ENCODE data around the gene PDHB. TPM values are rescaled to one million over a fixed set of nuclear protein-coding genes. Genes with fewer than 3 reads are reported as not detected.

The PDHB gene
- total RNA-seq, 1 donor from 2014 or later, result 76.1 TPM

DNA sequence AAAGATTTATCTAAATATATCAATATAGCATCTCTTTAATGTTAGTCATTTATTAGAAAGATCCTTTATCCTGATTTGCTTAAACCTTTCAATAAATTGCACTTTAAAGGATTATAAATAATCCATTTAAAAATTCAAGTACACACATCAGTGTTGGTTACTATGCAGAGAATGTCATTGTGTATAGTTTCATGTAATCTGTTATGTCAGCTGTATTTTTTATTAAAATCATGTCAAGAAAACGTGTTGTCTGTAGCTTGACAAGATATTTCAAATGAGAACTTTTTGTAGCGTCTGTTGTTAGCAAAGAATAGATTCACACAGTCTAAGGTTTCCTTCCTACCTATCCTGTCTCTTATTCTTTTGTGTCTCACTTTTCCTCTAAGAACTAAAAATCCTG is 7.8 kb downstream of the PDHB start:
- intact Hi-C loops (cut with DNase I), result no loop called here
- Histone ChIP-seq H3K27ac (no peak overlapping the region), H3K9me3 (no peaks in the 10 kb centered on the region), H3K27me3 (no peaks in the 10 kb centered on the region), H3K36me3 (peaks cover 0 to 90% of the 10 kb centered on the region in 2 donors), H3K4me3 (no peak overlapping the region), H3K4me1 (no peaks in the 10 kb centered on the region)
- no peak for DNase-seq (ENCODE audit: extremely low spot score in 2 of 2)
- no peak for TF ChIP-seq POLR2A (IDR thresholded peaks at IDR 0.05)
- TF ChIP-seq POLR2AphosphoS5 (IDR thresholded peaks at IDR 0.05; ENCODE audit: insufficient read depth in 1 of 2, low read depth in 1 of 2), result no peak
- TF ChIP-seq, protein P1, sequence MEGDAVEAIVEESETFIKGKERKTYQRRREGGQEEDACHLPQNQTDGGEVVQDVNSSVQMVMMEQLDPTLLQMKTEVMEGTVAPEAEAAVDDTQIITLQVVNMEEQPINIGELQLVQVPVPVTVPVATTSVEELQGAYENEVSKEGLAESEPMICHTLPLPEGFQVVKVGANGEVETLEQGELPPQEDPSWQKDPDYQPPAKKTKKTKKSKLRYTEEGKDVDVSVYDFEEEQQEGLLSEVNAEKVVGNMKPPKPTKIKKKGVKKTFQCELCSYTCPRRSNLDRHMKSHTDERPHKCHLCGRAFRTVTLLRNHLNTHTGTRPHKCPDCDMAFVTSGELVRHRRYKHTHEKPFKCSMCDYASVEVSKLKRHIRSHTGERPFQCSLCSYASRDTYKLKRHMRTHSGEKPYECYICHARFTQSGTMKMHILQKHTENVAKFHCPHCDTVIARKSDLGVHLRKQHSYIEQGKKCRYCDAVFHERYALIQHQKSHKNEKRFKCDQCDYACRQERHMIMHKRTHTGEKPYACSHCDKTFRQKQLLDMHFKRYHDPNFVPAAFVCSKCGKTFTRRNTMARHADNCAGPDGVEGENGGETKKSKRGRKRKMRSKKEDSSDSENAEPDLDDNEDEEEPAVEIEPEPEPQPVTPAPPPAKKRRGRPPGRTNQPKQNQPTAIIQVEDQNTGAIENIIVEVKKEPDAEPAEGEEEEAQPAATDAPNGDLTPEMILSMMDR (IDR thresholded peaks at IDR 0.05), result no peak

DNA sequence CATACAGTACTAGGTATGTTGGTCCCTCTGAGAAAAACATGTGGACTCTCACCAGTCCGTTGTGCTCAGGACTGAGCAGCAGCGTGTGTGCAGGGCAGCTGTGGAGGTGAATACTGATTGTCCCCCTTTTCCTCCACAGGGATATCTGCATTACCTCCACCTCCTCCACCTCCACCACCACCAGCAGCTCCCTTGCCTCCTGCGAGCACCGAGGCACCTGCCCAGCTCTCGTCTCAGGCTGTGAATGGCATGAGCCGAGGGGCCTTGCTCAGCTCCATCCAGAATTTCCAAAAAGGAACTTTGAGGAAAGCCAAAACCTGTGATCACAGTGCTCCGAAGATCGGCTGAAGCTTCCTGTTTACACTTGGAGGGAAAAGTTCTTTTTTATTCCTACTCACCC is 9.0 kb downstream of the PDHB start:
- Histone ChIP-seq H3K4me3 (no peak overlapping the region), H3K4me1 (peaks cover 7% of the 10 kb centered on the region), H3K27ac (peak overlapping the region; percentile 35), H3K27me3 (no peaks in the 10 kb centered on the region), H3K9me3 (no peaks in the 10 kb centered on the region), H3K36me3 (peaks cover 0 to 78% of the 10 kb centered on the region in 2 donors)
- TF ChIP-seq, protein P1 (IDR thresholded peaks at IDR 0.05), result no peak
- no peak for TF ChIP-seq POLR2A (IDR thresholded peaks at IDR 0.05)
- TF ChIP-seq POLR2AphosphoS5 (IDR thresholded peaks at IDR 0.05; ENCODE audit: insufficient read depth in 1 of 2, low read depth in 1 of 2), result no peak
- intact Hi-C loops (cut with DNase I), result no loop called here
- no peak for DNase-seq (ENCODE audit: extremely low spot score in 2 of 2)

DNA sequence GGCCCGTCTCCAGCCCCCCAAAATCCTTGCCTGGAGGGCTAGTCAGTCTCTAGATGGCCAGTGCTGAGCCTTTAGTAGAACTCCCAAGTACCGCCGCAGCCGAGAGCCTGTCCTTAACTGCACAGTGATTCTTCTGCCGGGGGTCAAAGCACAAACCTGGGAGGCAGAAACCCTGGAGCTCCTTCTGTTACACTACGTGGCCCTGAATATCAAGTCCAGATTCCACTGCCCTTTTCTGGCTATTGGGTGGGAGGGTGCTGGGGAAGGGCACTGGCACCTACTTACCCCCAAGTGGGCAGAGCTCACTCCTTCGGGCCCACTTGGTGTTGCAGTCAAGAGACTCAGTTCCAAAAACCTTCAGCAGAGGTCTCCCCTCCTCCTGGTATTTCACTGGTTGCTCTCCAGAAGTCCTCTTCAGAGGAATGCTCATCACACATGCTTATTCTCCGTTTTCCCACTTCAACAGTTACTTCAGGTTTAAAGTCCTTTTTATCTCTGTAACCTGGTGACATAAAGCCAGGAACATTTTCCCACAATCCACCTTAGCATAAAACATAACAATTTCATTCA is 10.8 kb downstream of the PDHB start:
- Histone ChIP-seq H3K4me1 (peaks cover 16% of the 10 kb centered on the region), H3K27me3 (no peaks in the 10 kb centered on the region), H3K9me3 (no peaks in the 10 kb centered on the region), H3K4me3 (no peak overlapping the region), H3K27ac (peak overlapping the region; percentile 22), H3K36me3 (peaks cover 0 to 60% of the 10 kb centered on the region in 2 donors)
- no peak for DNase-seq (ENCODE audit: extremely low spot score in 2 of 2)
- TF ChIP-seq, protein P1 (IDR thresholded peaks at IDR 0.05), result no peak
- TF ChIP-seq POLR2AphosphoS5 (IDR thresholded peaks at IDR 0.05; ENCODE audit: insufficient read depth in 1 of 2, low read depth in 1 of 2) (no peak), POLR2A (IDR thresholded peaks at IDR 0.05) (no peak)
- intact Hi-C loops (cut with DNase I), result no loop called here

DNA sequence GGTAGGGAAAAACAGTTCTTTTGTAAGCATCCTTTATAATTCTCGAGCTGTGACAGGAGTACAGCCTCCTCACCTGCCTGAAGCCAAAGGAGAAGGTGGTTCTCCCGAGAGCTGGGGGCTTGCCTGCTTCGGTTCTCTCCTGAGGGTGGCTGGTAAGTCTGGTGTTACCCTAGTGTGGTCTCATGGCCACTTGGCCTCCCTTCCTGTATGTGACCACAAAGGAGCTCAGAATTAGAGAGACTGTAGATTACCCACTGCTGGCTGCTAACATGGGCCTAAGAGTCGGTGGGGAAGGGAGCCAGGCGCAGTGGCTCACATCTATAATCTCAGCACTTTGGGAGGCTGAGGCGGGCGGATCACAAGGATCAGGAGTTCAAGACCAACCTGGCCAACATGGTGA is 12.6 kb downstream of the PDHB start:
- H3K9me3 ChIP-seq, result no peaks in the 10 kb centered on the region
- peak overlapping the region; percentile 33 for H3K27ac ChIP-seq
- intact Hi-C loops (cut with DNase I), result no loop called here
- TF ChIP-seq, protein P1 (IDR thresholded peaks at IDR 0.05), result no peak
- no peak for TF ChIP-seq POLR2AphosphoS5 (IDR thresholded peaks at IDR 0.05; ENCODE audit: insufficient read depth in 1 of 2, low read depth in 1 of 2)
- peaks cover 0 to 47% of the 10 kb centered on the region in 2 donors for H3K36me3 ChIP-seq
- peaks cover 16% of the 10 kb centered on the region for H3K4me1 ChIP-seq
- H3K27me3 ChIP-seq, result no peaks in the 10 kb centered on the region
- H3K4me3 ChIP-seq, result no peak overlapping the region
- DNase-seq (ENCODE audit: extremely low spot score in 2 of 2), result no peak

DNA sequence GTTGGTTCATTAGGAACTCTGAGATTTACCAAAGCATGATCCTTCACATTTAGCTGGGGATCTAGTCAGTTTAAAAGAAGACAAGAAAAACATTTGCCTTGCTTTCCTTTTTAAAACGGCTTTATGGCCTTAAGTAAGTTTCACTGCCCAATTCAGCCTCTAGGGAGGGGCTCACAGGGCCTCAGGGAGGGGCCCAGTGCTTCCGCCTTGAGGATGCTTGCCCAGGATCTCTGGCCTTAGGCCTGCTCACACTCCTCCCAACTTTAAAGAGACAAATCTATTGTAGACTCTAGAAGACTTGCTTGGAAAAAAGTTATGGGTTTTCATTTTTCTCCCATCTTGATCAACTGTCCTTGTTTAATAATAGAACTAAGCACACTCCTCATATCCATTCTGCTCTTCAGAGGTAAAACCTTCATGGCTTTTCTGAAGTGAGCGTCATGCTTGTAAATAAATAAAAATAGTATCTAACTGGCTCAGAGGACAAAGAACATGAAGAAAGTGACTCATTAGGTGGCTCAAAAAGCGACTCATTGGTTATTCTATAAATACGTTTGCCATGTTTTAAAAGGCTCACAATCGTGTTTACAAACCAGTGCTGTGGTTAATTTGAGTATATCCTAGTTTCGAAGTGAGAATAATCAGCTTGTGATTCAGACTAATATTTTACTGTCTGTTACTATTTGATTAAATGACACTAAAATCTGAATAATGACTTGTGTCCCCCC is 13.7 kb downstream of the PDHB start:
- intact Hi-C loops (cut with DNase I), result loop anchor here (10.0 kb wide), 1 partner anchor 235 kb away; no protein-coding TSS in a partner anchor
- peak overlapping the region; percentile 4 to 5 for H3K4me3 ChIP-seq
- DNase-seq (ENCODE audit: extremely low spot score in 2 of 2), result no peak
- peak overlapping the region; percentile 83 for H3K27ac ChIP-seq
- TF ChIP-seq POLR2AphosphoS5 (IDR thresholded peaks at IDR 0.05; ENCODE audit: insufficient read depth in 1 of 2, low read depth in 1 of 2) (no peak), POLR2A (IDR thresholded peaks at IDR 0.05) (no peak)
- TF ChIP-seq, protein P1 (IDR thresholded peaks at IDR 0.05), result no peak
- peaks cover 22% of the 10 kb centered on the region for H3K4me1 ChIP-seq
- H3K27me3 ChIP-seq, result no peaks in the 10 kb centered on the region
- H3K36me3 ChIP-seq, result peaks cover 0 to 41% of the 10 kb centered on the region in 2 donors
- no peaks in the 10 kb centered on the region for H3K9me3 ChIP-seq

Measured in vagina (tissue), 2 donors.